GM23338 (cell line): ENCODE results near the gene TOMM40L. TPM values are rescaled to one million over a fixed set of nuclear protein-coding genes. Genes with fewer than 3 reads are reported as not detected.

Experiments
- ATAC-seq: fragments of 200-7000 bp; cut with Tn5 transposase; 3 replicates; pipeline ENCODE4 v1.9.1; 2020
- DNase-seq: peaks from one replicate; pipeline ENCODE4 v3.0.0-alpha.2; 2015; ENCODE audit warnings: low spot score
- H2AFZ ChIP-seq: fragments of 200-600 bp; sonication (generic); 2 replicates; pipeline ENCODE4 v1.8.0; 2016; ENCODE audit warnings: antibody characterized with exemption, mild to moderate bottlenecking, moderate library complexity
- H3F3A ChIP-seq: fragments of 200-600 bp; sonication (generic); replicated peaks from 2 replicates; pipeline ENCODE4 v1.8.0; 2017; ENCODE audit warnings: antibody characterized with exemption, mixed run types, low read depth
- H3K27ac ChIP-seq: fragments of 200-600 bp; sonication (generic); 2 replicates; pipeline ENCODE4 v1.6.1; 2016; ENCODE audit warnings: low read depth
- H3K27me3 ChIP-seq: fragments of 200-600 bp; sonication (generic); 2 replicates; pipeline ENCODE4 v1.8.0; 2016; ENCODE audit warnings: mild to moderate bottlenecking, mixed run types, moderate library complexity; ENCODE audit not compliant: insufficient read depth
- H3K36me3 ChIP-seq: fragments of 200-600 bp; sonication (generic); 2 replicates; pipeline ENCODE4 v1.8.0; 2016; ENCODE audit warnings: mild to moderate bottlenecking; ENCODE audit not compliant: insufficient read depth
- H3K4me1 ChIP-seq: fragments of 200-600 bp; sonication (generic); 2 replicates; pipeline ENCODE4 v1.8.0; 2016; ENCODE audit warnings: mild to moderate bottlenecking, moderate library complexity; ENCODE audit not compliant: insufficient read depth
- H3K4me2 ChIP-seq: fragments of 200-600 bp; sonication (generic); 2 replicates; pipeline ENCODE4 v1.7.1; 2017; ENCODE audit warnings: mixed run types
- H3K4me3 ChIP-seq: fragments of 200-600 bp; sonication (generic); 2 replicates; pipeline ENCODE4 v1.6.1; 2016; ENCODE audit warnings: mixed run types
- H3K79me2 ChIP-seq: fragments of 200-600 bp; sonication (generic); replicated peaks from 2 replicates; pipeline ENCODE4 v1.8.0; 2017; ENCODE audit warnings: mild to moderate bottlenecking; ENCODE audit not compliant: insufficient read depth
- H3K9me2 ChIP-seq: fragments of 200-600 bp; sonication (generic); 2 replicates; pipeline ENCODE4 v1.8.0; 2017; ENCODE audit not compliant: insufficient read depth
- H4K20me1 ChIP-seq: fragments of 200-600 bp; sonication (generic); replicated peaks from 2 replicates; pipeline ENCODE4 v1.8.0; 2017; ENCODE audit warnings: mild to moderate bottlenecking; ENCODE audit not compliant: insufficient read depth
- H3K27ac Mint-ChIP-seq: 2 replicates; pipeline ENCODE4 v1.8.0; 2020; ENCODE audit warnings: inconsistent platforms, mild to moderate bottlenecking, moderate library complexity, mixed read lengths
- H3K27me3 Mint-ChIP-seq: 3 replicates; pipeline ENCODE4 v1.8.0; 2022; ENCODE audit warnings: low read depth, mild to moderate bottlenecking, moderate library complexity, mixed read lengths, inconsistent platforms; ENCODE audit not compliant: insufficient read depth, poor library complexity
- H3K36me3 Mint-ChIP-seq: 3 replicates; pipeline ENCODE4 v1.8.0; 2021; ENCODE audit warnings: low read depth, mild to moderate bottlenecking, inconsistent platforms, moderate library complexity, mixed read lengths
- H3K4me1 Mint-ChIP-seq: 3 replicates; pipeline ENCODE4 v1.8.0; 2020; ENCODE audit warnings: mild to moderate bottlenecking, inconsistent platforms, mixed read lengths
- H3K4me3 Mint-ChIP-seq: 3 replicates; pipeline ENCODE4 v1.8.0; 2021; ENCODE audit warnings: moderate library complexity, mild to moderate bottlenecking, inconsistent platforms, mixed read lengths
- H3K9me3 Mint-ChIP-seq: 3 replicates; pipeline ENCODE4 v1.8.0; 2020; ENCODE audit warnings: moderate library complexity, mild to moderate bottlenecking, inconsistent platforms, mixed read lengths
- CREB1 ChIP-seq: fragments of 250-450 bp; sonication (Bioruptor Pico); IDR thresholded peaks from 2 replicates; pipeline ENCODE4 v1.5.0; 2020; ENCODE audit warnings: low read depth, mild to moderate bottlenecking, moderate library complexity
- EZH2 ChIP-seq: fragments of 200-600 bp; sonication (generic); IDR thresholded peaks from one replicate; pipeline ENCODE4 v1.8.0; 2017; ENCODE audit warnings: antibody characterized with exemption, mild to moderate bottlenecking, low read depth; ENCODE audit not compliant: unreplicated experiment
- EZH2phosphoT487 ChIP-seq: fragments of 200-600 bp; sonication (generic); IDR thresholded peaks from one replicate; pipeline ENCODE4 v1.8.1; 2018; ENCODE audit warnings: antibody characterized with exemption; ENCODE audit not compliant: unreplicated experiment
- JUNB ChIP-seq: IDR thresholded peaks from one replicate; pipeline ENCODE4 v1.6.1; 2016; ENCODE audit warnings: antibody characterized with exemption; ENCODE audit not compliant: unreplicated experiment
- NANOG ChIP-seq: IDR thresholded peaks from 2 replicates; pipeline ENCODE4 v1.6.1; 2016; ENCODE audit warnings: antibody characterized with exemption, borderline replicate concordance
- POLR2AphosphoS5 ChIP-seq: IDR thresholded peaks from 2 replicates; pipeline ENCODE4 v1.6.1; 2016; ENCODE audit warnings: antibody characterized with exemption, low read depth
- STAT1 ChIP-seq: IDR thresholded peaks from one replicate; pipeline ENCODE4 v1.6.1; 2016; ENCODE audit warnings: antibody characterized with exemption; ENCODE audit not compliant: unreplicated experiment
- ZNF114 ChIP-seq: fragments of 250-450 bp; sonication (Bioruptor Pico); IDR thresholded peaks from 2 replicates; pipeline ENCODE4 v1.5.0; 2020; ENCODE audit warnings: mild to moderate bottlenecking, moderate library complexity
- ZNF331 ChIP-seq: fragments of 250-450 bp; sonication (Bioruptor Pico); IDR thresholded peaks from 2 replicates; pipeline ENCODE4 v1.5.0; 2020; ENCODE audit warnings: low read depth, mild to moderate bottlenecking, moderate library complexity
- polyA plus RNA-seq: library from polyadenylated mRNA; unstranded; fragments of >200 nt; fragmentation: Nextera tagmentation; extraction: Ambion mirVana; gene quantifications from 2 replicates; pipeline ENCODE4 v1.2.1, GENCODE V29; 2016
- total RNA-seq: library from RNA; depleted of rRNA; stranded (reverse); fragments of >200 nt; shearing (Covaris generic); gene quantifications from 2 replicates; pipeline ENCODE4 v1.2.3, GENCODE V29; 2014
- TF ChIP-seq, protein P1 (sequence below): IDR thresholded peaks from one replicate; pipeline ENCODE4 v1.6.1; 2018; ENCODE audit warnings: antibody characterized with exemption; ENCODE audit not compliant: unreplicated experiment
- TF ChIP-seq, protein P2 (sequence below), 2 experiments: fragments of 200-600 bp in 1 of 2; sonication (generic) in 1 of 2; conservative IDR thresholded peaks; 2 replicates each; pipeline versions ENCODE4 v1.5.1 to v1.6.1; 2016 to 2017; ENCODE audit warnings: antibody characterized with exemption in 2 of 2, low read depth in 2 of 2, mild to moderate bottlenecking in 2 of 2, moderate library complexity in 1 of 2
- TF ChIP-seq, protein P3 (sequence below): fragments of 250-450 bp; sonication (Bioruptor Pico); IDR thresholded peaks from 2 replicates; pipeline ENCODE4 v1.5.0; 2020; ENCODE audit warnings: mild to moderate bottlenecking, moderate library complexity
- TF ChIP-seq, protein P4 (sequence below): IDR thresholded peaks from 2 replicates; pipeline ENCODE4 v1.6.1; 2016; ENCODE audit warnings: antibody characterized with exemption

Gene TOMM40L
- total and polyA plus RNA-seq, 2 experiments from 2014 or later: 6.8 to 12.9 TPM

DNA sequence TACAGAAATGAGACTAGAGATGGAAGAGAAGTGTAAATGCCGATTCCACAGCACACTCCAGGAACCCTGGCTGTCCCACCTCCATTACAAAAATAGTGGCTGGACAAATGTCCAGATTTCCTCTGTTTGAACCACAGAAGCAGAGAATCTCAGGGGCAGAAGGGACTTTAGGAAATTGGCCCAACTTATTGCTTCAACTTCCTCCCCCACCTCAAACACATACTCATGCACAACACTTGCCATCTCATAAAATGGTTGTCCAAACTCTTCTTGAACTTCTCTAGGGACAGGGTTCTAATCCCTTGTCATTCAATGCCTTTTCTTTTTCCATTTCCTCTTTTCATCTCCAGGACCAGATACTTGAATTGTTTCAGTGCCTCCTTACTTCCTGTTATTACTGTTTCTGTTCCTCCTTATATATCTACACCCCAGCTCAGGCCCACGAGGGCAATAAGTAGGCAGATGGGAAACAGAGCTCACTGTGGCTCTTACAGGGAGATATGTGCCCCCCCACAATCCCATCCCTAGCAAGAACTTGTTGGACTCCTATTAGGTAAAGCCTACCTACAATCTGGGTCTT is 40.0 kb upstream of the TOMM40L start:
- Histone ChIP-seq H3K4me2 (no peak overlapping the region), H2AFZ (no peak overlapping the region), H3F3A (0 out of 2 replicates have a peak, but pooled peaks cover 1% of the 10 kb centered on the region), H4K20me1 (no peaks in the 10 kb centered on the region), H3K9me2 (no peaks in the 10 kb centered on the region), H3K27ac (no peak overlapping the region), H3K4me1 (peaks cover 2% of the 10 kb centered on the region; the same call in 1 of the 2 replicates), H3K4me3 (no peak overlapping the region), H3K27me3 (no peaks in the 10 kb centered on the region), H3K79me2 (no peaks in the 10 kb centered on the region), H3K36me3 (no peaks in the 10 kb centered on the region)
- DNase-seq (no peak), ATAC-seq (no peak)
- TF ChIP-seq ZNF114 (no peak), STAT1 (no peak), CREB1 (CRISPR knock-in tag) (no peak), ZNF331 (CRISPR knock-in tag) (no peak), EZH2phosphoT487 (no peak), NANOG (no peak), EZH2 (no peak), POLR2AphosphoS5 (no peak), JUNB (no peak)
- TF ChIP-seq, protein P1, sequence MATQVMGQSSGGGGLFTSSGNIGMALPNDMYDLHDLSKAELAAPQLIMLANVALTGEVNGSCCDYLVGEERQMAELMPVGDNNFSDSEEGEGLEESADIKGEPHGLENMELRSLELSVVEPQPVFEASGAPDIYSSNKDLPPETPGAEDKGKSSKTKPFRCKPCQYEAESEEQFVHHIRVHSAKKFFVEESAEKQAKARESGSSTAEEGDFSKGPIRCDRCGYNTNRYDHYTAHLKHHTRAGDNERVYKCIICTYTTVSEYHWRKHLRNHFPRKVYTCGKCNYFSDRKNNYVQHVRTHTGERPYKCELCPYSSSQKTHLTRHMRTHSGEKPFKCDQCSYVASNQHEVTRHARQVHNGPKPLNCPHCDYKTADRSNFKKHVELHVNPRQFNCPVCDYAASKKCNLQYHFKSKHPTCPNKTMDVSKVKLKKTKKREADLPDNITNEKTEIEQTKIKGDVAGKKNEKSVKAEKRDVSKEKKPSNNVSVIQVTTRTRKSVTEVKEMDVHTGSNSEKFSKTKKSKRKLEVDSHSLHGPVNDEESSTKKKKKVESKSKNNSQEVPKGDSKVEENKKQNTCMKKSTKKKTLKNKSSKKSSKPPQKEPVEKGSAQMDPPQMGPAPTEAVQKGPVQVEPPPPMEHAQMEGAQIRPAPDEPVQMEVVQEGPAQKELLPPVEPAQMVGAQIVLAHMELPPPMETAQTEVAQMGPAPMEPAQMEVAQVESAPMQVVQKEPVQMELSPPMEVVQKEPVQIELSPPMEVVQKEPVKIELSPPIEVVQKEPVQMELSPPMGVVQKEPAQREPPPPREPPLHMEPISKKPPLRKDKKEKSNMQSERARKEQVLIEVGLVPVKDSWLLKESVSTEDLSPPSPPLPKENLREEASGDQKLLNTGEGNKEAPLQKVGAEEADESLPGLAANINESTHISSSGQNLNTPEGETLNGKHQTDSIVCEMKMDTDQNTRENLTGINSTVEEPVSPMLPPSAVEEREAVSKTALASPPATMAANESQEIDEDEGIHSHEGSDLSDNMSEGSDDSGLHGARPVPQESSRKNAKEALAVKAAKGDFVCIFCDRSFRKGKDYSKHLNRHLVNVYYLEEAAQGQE: no peak
- TF ChIP-seq, protein P2, sequence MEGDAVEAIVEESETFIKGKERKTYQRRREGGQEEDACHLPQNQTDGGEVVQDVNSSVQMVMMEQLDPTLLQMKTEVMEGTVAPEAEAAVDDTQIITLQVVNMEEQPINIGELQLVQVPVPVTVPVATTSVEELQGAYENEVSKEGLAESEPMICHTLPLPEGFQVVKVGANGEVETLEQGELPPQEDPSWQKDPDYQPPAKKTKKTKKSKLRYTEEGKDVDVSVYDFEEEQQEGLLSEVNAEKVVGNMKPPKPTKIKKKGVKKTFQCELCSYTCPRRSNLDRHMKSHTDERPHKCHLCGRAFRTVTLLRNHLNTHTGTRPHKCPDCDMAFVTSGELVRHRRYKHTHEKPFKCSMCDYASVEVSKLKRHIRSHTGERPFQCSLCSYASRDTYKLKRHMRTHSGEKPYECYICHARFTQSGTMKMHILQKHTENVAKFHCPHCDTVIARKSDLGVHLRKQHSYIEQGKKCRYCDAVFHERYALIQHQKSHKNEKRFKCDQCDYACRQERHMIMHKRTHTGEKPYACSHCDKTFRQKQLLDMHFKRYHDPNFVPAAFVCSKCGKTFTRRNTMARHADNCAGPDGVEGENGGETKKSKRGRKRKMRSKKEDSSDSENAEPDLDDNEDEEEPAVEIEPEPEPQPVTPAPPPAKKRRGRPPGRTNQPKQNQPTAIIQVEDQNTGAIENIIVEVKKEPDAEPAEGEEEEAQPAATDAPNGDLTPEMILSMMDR (conservative IDR thresholded peaks at IDR 0.05; ENCODE audit: low read depth in 2 of 2): no peak
- TF ChIP-seq, protein P3, sequence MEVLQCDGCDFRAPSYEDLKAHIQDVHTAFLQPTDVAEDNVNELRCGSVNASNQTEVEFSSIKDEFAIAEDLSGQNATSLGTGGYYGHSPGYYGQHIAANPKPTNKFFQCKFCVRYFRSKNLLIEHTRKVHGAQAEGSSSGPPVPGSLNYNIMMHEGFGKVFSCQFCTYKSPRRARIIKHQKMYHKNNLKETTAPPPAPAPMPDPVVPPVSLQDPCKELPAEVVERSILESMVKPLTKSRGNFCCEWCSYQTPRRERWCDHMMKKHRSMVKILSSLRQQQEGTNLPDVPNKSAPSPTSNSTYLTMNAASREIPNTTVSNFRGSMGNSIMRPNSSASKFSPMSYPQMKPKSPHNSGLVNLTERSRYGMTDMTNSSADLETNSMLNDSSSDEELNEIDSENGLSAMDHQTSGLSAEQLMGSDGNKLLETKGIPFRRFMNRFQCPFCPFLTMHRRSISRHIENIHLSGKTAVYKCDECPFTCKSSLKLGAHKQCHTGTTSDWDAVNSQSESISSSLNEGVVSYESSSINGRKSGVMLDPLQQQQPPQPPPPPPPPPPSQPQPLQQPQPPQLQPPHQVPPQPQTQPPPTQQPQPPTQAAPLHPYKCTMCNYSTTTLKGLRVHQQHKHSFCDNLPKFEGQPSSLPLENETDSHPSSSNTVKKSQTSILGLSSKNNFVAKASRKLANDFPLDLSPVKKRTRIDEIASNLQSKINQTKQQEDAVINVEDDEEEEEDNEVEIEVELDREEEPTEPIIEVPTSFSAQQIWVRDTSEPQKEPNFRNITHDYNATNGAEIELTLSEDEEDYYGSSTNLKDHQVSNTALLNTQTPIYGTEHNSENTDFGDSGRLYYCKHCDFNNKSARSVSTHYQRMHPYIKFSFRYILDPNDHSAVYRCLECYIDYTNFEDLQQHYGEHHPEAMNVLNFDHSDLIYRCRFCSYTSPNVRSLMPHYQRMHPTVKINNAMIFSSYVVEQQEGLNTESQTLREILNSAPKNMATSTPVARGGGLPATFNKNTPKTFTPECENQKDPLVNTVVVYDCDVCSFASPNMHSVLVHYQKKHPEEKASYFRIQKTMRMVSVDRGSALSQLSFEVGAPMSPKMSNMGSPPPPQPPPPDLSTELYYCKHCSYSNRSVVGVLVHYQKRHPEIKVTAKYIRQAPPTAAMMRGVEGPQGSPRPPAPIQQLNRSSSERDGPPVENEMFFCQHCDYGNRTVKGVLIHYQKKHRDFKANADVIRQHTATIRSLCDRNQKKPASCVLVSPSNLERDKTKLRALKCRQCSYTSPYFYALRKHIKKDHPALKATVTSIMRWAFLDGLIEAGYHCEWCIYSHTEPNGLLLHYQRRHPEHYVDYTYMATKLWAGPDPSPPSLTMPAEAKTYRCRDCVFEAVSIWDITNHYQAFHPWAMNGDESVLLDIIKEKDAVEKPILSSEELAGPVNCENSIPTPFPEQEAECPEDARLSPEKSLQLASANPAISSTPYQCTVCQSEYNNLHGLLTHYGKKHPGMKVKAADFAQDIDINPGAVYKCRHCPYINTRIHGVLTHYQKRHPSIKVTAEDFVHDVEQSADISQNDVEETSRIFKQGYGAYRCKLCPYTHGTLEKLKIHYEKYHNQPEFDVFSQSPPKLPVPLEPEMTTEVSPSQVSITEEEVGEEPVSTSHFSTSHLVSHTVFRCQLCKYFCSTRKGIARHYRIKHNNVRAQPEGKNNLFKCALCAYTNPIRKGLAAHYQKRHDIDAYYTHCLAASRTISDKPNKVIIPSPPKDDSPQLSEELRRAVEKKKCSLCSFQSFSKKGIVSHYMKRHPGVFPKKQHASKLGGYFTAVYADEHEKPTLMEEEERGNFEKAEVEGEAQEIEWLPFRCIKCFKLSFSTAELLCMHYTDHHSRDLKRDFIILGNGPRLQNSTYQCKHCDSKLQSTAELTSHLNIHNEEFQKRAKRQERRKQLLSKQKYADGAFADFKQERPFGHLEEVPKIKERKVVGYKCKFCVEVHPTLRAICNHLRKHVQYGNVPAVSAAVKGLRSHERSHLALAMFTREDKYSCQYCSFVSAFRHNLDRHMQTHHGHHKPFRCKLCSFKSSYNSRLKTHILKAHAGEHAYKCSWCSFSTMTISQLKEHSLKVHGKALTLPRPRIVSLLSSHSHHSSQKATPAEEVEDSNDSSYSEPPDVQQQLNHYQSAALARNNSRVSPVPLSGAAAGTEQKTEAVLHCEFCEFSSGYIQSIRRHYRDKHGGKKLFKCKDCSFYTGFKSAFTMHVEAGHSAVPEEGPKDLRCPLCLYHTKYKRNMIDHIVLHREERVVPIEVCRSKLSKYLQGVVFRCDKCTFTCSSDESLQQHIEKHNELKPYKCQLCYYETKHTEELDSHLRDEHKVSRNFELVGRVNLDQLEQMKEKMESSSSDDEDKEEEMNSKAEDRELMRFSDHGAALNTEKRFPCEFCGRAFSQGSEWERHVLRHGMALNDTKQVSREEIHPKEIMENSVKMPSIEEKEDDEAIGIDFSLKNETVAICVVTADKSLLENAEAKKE: no peak
- TF ChIP-seq, protein P4, sequence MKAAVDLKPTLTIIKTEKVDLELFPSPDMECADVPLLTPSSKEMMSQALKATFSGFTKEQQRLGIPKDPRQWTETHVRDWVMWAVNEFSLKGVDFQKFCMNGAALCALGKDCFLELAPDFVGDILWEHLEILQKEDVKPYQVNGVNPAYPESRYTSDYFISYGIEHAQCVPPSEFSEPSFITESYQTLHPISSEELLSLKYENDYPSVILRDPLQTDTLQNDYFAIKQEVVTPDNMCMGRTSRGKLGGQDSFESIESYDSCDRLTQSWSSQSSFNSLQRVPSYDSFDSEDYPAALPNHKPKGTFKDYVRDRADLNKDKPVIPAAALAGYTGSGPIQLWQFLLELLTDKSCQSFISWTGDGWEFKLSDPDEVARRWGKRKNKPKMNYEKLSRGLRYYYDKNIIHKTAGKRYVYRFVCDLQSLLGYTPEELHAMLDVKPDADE: no peak
- H3K27ac Mint-ChIP-seq: no peak overlapping the region
- H3K4me3 Mint-ChIP-seq: no peak overlapping the region
- peaks cover 8% of the 10 kb centered on the region for H3K27me3 Mint-ChIP-seq
- no peaks in the 10 kb centered on the region for H3K36me3 Mint-ChIP-seq
- peaks cover 4% of the 10 kb centered on the region for H3K4me1 Mint-ChIP-seq
- no peaks in the 10 kb centered on the region for H3K9me3 Mint-ChIP-seq
